BE2C (cell line): ENCODE measurements around the gene DDIT4L.
"Not testable (repeated sequence)": the region's sequence is repeated elsewhere in the genome, so short reads cannot be mapped to it uniquely, and the experiment has no call there.

ENCODE experiments used
- DNase-seq: peaks from one replicate; pipeline ENCODE4 v3.0.0-alpha.2; 2020
- H3K27me3 ChIP-seq: fragments of 250-450 bp; sonication (Bioruptor Pico); 2 replicates; pipeline ENCODE4 v1.5.1; 2020; ENCODE audit warnings: mild to moderate bottlenecking
- H3K36me3 ChIP-seq: fragments of 250-450 bp; sonication (Bioruptor Pico); 2 replicates; pipeline ENCODE4 v1.5.1; 2020; ENCODE audit warnings: mild to moderate bottlenecking
- H3K4me1 ChIP-seq: fragments of 250-450 bp; sonication (Bioruptor Pico); 2 replicates; pipeline ENCODE4 v1.5.1; 2020
- H3K4me3 ChIP-seq: 2 replicates; pipeline ENCODE4 v1.5.1; 2011; ENCODE audit warnings: low read depth, low read length
- H3K9me3 ChIP-seq: fragments of 250-450 bp; sonication (Bioruptor Pico); 2 replicates; pipeline ENCODE4 v1.5.1; 2020
- CTCF ChIP-seq: IDR thresholded peaks from 2 replicates; pipeline ENCODE4 v1.5.1; 2012; ENCODE audit warnings: mild to moderate bottlenecking, low read depth, low read length

The DDIT4L gene

GRCh38 chr4:100162027-100162685 lies 28.1 kb downstream of the DDIT4L start:
- no peaks in the 10 kb centered on the region for H3K9me3 ChIP-seq
- no peaks in the 10 kb centered on the region for H3K27me3 ChIP-seq
- no peak overlapping the region for H3K4me3 ChIP-seq

GRCh38 chr4:100149190-100149589 lies 41.1 kb downstream of the DDIT4L start:
- no peak for DNase-seq
- H3K27me3 ChIP-seq: no peaks in the 10 kb centered on the region
- no peaks in the 10 kb centered on the region for H3K9me3 ChIP-seq

More at GRCh38 chr4:100162027-100162685, 28.1 kb downstream of the DDIT4L start:
- no peak for DNase-seq
- H3K4me1 ChIP-seq: peaks cover 7% of the 10 kb centered on the region
- TF ChIP-seq CTCF: no peak
- no peaks in the 10 kb centered on the region for H3K36me3 ChIP-seq

GRCh38 chr4:100147684-100148083 lies 42.6 kb downstream of the DDIT4L start:
- no peak for TF ChIP-seq CTCF
- no peak overlapping the region for H3K4me3 ChIP-seq

More at GRCh38 chr4:100149190-100149589, 41.1 kb downstream of the DDIT4L start:
- Histone ChIP-seq H3K4me3 (no peak overlapping the region), H3K4me1 (no peaks in the 10 kb centered on the region), H3K36me3 (no peaks in the 10 kb centered on the region)
- TF ChIP-seq CTCF: no peak

GRCh38 chr4:100147198-100147597 lies 43.1 kb downstream of the DDIT4L start:
- no peak for DNase-seq
- TF ChIP-seq CTCF: no peak

More at GRCh38 chr4:100147684-100148083, 42.6 kb downstream of the DDIT4L start:
- Histone ChIP-seq H3K9me3 (no peaks in the 10 kb centered on the region), H3K27me3 (no peaks in the 10 kb centered on the region), H3K4me1 (no peaks in the 10 kb centered on the region), H3K36me3 (no peaks in the 10 kb centered on the region)
- DNase-seq: no peak

GRCh38 chr4:100146756-100147155 lies 43.5 kb downstream of the DDIT4L start:
- Histone ChIP-seq H3K9me3 (no peaks in the 10 kb centered on the region), H3K36me3 (no peaks in the 10 kb centered on the region), H3K4me3 (no peak overlapping the region), H3K4me1 (no peaks in the 10 kb centered on the region), H3K27me3 (no peaks in the 10 kb centered on the region)
- no peak for DNase-seq
- no peak for TF ChIP-seq CTCF

More at GRCh38 chr4:100147198-100147597, 43.1 kb downstream of the DDIT4L start:
- no peaks in the 10 kb centered on the region for H3K9me3 ChIP-seq
- H3K4me1 ChIP-seq: no peaks in the 10 kb centered on the region
- no peaks in the 10 kb centered on the region for H3K27me3 ChIP-seq
- H3K36me3 ChIP-seq: no peaks in the 10 kb centered on the region
- no peak overlapping the region for H3K4me3 ChIP-seq

- DNase-seq, H3K27me3 ChIP-seq, H3K36me3 ChIP-seq, H3K4me1 ChIP-seq, H3K9me3 ChIP-seq, H3K4me3 ChIP-seq: not testable (repeated sequence)
These were observed 52.9 kb downstream of the DDIT4L start for GRCh38 chr4:100137320-100137719.
